MCF 10A (cell line): ENCODE data around the gene ADCY5. TPM values are rescaled to one million over a fixed set of nuclear protein-coding genes. Genes with fewer than 3 reads are reported as not detected.

Experiments
- BruUV-seq: library from RNA; stranded (reverse); fragments of 400-500 nt; replicated peaks from 2 replicates; lab custom pipeline; 2021; lab: Mats Ljungman, UMichigan
- CTCF ChIA-PET: fragments of 300-600 bp; sonication (Branson Sonifier 250); formaldehyde crosslinking; extraction: SDS; loops from one replicate; lab custom pipeline; 2021; ENCODE audit warnings: antibody characterized with exemption, inconsistent platforms; lab: Yijun Ruan, JAX
- POLR2A ChIA-PET: fragments of 300-600, 350-650 bp; sonication (Branson Sonifier 250); formaldehyde crosslinking; extraction: SDS; loops from one replicate; lab custom pipeline; 2020; ENCODE audit warnings: antibody characterized with exemption, inconsistent platforms; lab: Yijun Ruan, JAX
- DNase-seq: peaks from one replicate; pipeline ENCODE4 v3.0.0-alpha.2; 2018; ENCODE audit not compliant: unreplicated experiment
- H3K27ac Mint-ChIP-seq: one replicate; pipeline ENCODE4 v1.8.0; 2022; ENCODE audit warnings: mild to moderate bottlenecking, low read depth, mixed read lengths; ENCODE audit not compliant: unreplicated experiment
- H3K27me3 Mint-ChIP-seq: one replicate; pipeline ENCODE4 v1.8.0; 2022; ENCODE audit warnings: mixed read lengths; ENCODE audit not compliant: insufficient read depth, unreplicated experiment
- H3K36me3 Mint-ChIP-seq: one replicate; pipeline ENCODE4 v1.8.0; 2022; ENCODE audit warnings: mild to moderate bottlenecking, moderate library complexity, mixed read lengths; ENCODE audit not compliant: insufficient read depth, unreplicated experiment
- H3K4me1 Mint-ChIP-seq: one replicate; pipeline ENCODE4 v1.8.0; 2022; ENCODE audit warnings: mixed read lengths; ENCODE audit not compliant: insufficient read depth, unreplicated experiment
- H3K4me3 Mint-ChIP-seq: one replicate; pipeline ENCODE4 v1.8.0; 2022; ENCODE audit warnings: mild to moderate bottlenecking, moderate library complexity, mixed read lengths; ENCODE audit not compliant: unreplicated experiment
- H3K9me3 Mint-ChIP-seq: one replicate; pipeline ENCODE4 v1.8.0; 2022; ENCODE audit warnings: mixed read lengths; ENCODE audit not compliant: unreplicated experiment
- intact Hi-C: fragments of 100-400 bp; cut with micrococcal nuclease; formaldehyde crosslinking; loops from 2 replicates; pipeline ENCODE4 v1.14.1; 2022
- total RNA-seq: library from RNA; stranded (reverse); gene quantifications from 2 replicates; pipeline ENCODE4 v1.2.3, GENCODE V29; 2022
- TF ChIP-seq, protein P1 (sequence below): fragments of 200-600 bp; IDR thresholded peaks from one replicate; pipeline ENCODE4 v1.8.0; 2022; ENCODE audit warnings: antibody characterized with exemption, mild to moderate bottlenecking; ENCODE audit not compliant: unreplicated experiment

The ADCY5 gene
- total RNA-seq, 1 experiment from 2014 or later, result not detected

DNA sequence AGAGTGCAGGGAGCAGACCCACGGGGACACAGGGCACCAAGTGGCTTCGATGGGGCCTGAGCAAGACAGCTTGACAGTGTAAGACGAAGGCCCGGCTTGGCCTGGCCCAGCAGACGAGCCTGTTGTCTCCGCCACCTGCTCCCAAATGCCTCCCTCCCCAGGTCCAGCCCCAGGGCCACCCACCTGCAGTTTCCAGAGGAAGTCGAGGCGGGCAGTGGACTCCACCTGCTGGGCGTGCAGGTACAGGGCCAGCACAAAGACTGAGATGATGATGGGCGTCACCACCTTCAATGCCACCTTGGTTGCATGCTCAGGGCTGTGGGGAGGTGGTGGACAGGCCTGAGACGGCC lies 153.0 kb downstream of the ADCY5 start:
- intact Hi-C loops, result no loop called here
- no TSS peak for BruUV-seq
- Mint-ChIP-seq H3K27ac (no peak overlapping the region), H3K9me3 (no peaks in the 10 kb centered on the region), H3K4me1 (peaks cover 6% of the 10 kb centered on the region), H3K36me3 (no peaks in the 10 kb centered on the region), H3K4me3 (no peak overlapping the region), H3K27me3 (peaks cover 49% of the 10 kb centered on the region)
- ChIA-PET CTCF (interaction anchor here (0.5 kb wide), 2 partner anchors 309 to 1367 kb away, joined by 3 read pairs; no protein-coding TSS in a partner anchor), POLR2A (no interaction called here)
- DNase-seq, result no peak
- TF ChIP-seq, protein P1, sequence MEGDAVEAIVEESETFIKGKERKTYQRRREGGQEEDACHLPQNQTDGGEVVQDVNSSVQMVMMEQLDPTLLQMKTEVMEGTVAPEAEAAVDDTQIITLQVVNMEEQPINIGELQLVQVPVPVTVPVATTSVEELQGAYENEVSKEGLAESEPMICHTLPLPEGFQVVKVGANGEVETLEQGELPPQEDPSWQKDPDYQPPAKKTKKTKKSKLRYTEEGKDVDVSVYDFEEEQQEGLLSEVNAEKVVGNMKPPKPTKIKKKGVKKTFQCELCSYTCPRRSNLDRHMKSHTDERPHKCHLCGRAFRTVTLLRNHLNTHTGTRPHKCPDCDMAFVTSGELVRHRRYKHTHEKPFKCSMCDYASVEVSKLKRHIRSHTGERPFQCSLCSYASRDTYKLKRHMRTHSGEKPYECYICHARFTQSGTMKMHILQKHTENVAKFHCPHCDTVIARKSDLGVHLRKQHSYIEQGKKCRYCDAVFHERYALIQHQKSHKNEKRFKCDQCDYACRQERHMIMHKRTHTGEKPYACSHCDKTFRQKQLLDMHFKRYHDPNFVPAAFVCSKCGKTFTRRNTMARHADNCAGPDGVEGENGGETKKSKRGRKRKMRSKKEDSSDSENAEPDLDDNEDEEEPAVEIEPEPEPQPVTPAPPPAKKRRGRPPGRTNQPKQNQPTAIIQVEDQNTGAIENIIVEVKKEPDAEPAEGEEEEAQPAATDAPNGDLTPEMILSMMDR, result no peak

DNA sequence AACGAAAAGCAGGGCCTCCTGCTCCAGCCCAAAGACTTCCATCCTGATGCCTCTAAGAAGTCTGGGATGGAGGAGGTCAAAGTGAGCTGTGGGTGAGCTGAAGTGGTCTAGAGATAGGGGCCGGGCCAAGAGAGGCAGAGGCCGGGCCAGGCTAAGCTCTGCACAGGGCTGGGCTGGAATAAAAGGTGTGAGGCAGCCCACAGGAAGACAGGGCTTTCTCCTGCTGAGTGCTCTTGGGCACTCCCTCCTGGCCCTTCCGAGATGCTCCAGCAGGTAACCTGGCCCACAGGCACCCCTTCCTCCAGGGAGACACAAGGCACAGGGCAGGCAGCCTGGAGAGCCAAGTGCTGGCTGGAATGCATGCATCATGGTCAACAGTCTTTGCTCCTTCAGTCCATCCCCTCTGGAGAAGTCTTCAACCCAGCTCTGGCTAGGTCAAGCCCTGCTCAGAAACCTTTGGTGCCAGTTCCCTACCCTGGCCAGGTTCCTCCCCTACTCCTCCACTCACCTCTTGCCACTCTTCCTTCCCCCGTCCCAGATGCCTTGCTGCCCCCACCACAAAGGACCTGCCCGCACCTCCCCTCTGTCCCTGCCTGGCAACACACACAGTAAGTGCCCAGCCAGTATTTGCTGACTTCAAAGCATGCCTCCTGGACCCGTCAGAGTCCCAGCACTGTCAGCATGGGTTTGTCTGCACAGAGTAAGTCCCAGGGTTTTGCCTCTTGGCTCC lies 153.6 kb downstream of the ADCY5 start:
- no peak overlapping the region for H3K27ac Mint-ChIP-seq
- H3K4me1 Mint-ChIP-seq, result peaks cover 6% of the 10 kb centered on the region
- DNase-seq, result no peak
- POLR2A ChIA-PET, result no interaction called here
- H3K36me3 Mint-ChIP-seq, result no peaks in the 10 kb centered on the region
- H3K9me3 Mint-ChIP-seq, result no peaks in the 10 kb centered on the region
- intact Hi-C loops, result no loop called here
- no peak overlapping the region for H3K4me3 Mint-ChIP-seq
- CTCF ChIA-PET, result no interaction called here
- H3K27me3 Mint-ChIP-seq, result peaks cover 54% of the 10 kb centered on the region
- TF ChIP-seq, protein P1, result no peak
- no TSS peak for BruUV-seq

DNA sequence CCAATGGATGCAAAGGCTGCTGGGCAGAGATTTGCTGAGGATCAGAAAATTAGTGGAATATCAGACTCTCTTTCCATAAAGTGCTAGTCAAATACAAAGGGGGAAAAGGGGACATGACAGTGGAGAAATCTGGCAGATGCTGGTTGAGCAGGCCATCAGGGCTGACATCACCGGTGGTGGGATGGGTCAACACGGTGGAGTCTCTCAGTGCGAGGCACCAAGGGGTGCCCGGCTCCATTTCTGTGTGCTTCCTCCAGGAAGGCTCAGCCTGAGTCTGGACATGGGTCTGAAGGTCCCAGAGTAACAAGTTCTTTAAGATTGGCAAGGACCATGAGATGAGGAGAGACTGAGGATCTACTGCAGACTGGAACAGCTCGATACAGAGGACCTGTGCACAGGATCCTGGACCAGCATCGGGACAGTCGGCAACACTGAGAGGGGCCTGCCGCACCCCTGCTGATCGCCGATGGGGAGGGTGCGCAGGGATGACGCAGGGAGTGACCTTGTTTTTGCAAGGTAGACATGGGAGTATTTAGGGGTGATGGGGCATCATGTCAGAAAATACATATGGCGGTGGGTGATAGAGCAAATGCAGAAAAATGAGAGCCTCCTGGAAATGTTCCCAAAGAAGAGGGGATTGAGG lies 154.5 kb downstream of the ADCY5 start:
- TF ChIP-seq, protein P1, result no peak
- POLR2A ChIA-PET, result no interaction called here
- no peak overlapping the region for H3K4me3 Mint-ChIP-seq
- intact Hi-C loops, result no loop called here
- DNase-seq, result no peak
- peaks cover 63% of the 10 kb centered on the region for H3K27me3 Mint-ChIP-seq
- CTCF ChIA-PET, result no interaction called here
- no peaks in the 10 kb centered on the region for H3K36me3 Mint-ChIP-seq
- H3K27ac Mint-ChIP-seq, result no peak overlapping the region
- BruUV-seq, result no TSS peak
- no peaks in the 10 kb centered on the region for H3K9me3 Mint-ChIP-seq
- H3K4me1 Mint-ChIP-seq, result peaks cover 6% of the 10 kb centered on the region

DNA sequence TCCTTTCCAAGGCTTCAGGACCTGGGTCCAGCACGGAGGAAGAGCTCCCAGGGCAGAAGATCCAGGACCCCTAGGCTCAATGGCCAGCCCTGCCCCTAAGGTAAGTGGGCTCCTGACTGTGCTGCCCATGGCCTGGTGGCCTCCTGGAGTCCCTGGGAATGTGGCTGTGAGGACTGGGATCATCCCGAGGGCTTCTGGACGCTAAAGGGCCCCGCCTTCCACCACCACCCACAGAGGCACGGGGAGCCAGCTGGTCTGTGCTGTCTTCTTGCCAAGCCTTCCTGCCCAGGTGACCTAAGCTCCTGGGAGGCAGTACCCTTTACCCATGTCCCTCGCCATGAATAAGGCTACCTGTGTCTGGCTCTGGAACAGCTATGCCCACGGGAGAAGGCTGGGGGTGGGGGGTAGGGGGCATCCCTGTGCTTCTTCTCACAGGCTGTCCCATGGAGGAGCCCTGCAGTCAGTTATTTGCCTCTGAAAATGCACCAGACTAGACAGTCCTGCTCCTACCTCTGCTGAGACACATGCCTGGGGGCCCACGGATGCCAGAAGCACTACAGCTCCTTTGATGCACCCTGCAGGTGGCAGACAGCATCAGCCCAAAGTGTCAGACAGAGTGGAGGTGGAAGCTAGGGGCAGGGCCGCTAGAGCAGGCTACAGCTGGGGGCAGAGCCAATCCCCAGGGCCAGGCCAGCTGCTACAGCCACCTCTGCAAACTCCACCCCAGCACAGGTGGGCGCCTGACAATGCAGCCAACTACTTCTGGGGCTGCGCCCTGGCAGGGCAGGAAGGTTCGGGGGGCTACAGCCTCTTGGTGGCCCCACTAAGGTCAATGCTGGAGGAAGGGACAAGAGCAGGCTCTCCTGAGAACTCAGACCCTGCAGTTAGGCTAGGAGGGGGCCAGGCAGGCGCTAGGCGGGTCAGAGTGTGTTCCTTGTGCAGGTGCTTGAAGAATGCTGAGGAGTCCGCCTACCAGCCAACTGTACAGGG lies 156.3 kb downstream of the ADCY5 start:
- H3K9me3 Mint-ChIP-seq, result no peaks in the 10 kb centered on the region
- H3K36me3 Mint-ChIP-seq, result no peaks in the 10 kb centered on the region
- intact Hi-C loops, result no loop called here
- H3K4me1 Mint-ChIP-seq, result no peaks in the 10 kb centered on the region
- TF ChIP-seq, protein P1, result no peak
- peaks cover 66% of the 10 kb centered on the region for H3K27me3 Mint-ChIP-seq
- no peak for DNase-seq
- ChIA-PET POLR2A (no interaction called here), CTCF (interaction anchor here (0.6 to 0.7 kb wide), 4 partner anchors 91 to 709 kb away, joined by 3 to 4 read pairs (median 3); no protein-coding TSS in a partner anchor)
- BruUV-seq, result no TSS peak
- no peak overlapping the region for H3K4me3 Mint-ChIP-seq
- no peak overlapping the region for H3K27ac Mint-ChIP-seq
